Hepatocyte (in vitro differentiated cells): Measurements from ENCODE around the gene CRADD. TPM values are rescaled to one million over a fixed set of nuclear protein-coding genes. Genes with fewer than 3 reads are reported as not detected.
"Not testable (repeated sequence)": the region's sequence is repeated elsewhere in the genome, so short reads cannot be mapped to it uniquely, and the experiment has no call there.

ENCODE experiments used
- DNase-seq: peaks from one replicate; pipeline ENCODE4 v3.0.0-alpha.2; 2016; ENCODE audit warnings: low spot score
- H2AFZ ChIP-seq: fragments of 200-600 bp; sonication (generic); 2 replicates; pipeline ENCODE4 v1.6.0; 2016; ENCODE audit warnings: antibody characterized with exemption, mild to moderate bottlenecking
- H3K27ac ChIP-seq: fragments of 200-600 bp; sonication (generic); 2 replicates; pipeline ENCODE4 v1.5.1; 2016; ENCODE audit warnings: mild to moderate bottlenecking
- H3K27me3 ChIP-seq: fragments of 200-600 bp; sonication (generic); 2 replicates; pipeline ENCODE4 v1.6.1; 2016
- H3K36me3 ChIP-seq: fragments of 200-600 bp; sonication (generic); replicated peaks from 2 replicates; pipeline ENCODE4 v1.5.1; 2016; ENCODE audit warnings: low read depth; ENCODE audit not compliant: insufficient read depth
- H3K4me1 ChIP-seq: fragments of 200-600 bp; sonication (generic); 2 replicates; pipeline ENCODE4 v1.5.1; 2016; ENCODE audit warnings: mild to moderate bottlenecking, moderate library complexity; ENCODE audit not compliant: insufficient read depth
- H3K4me2 ChIP-seq: fragments of 200-600 bp; sonication (generic); 2 replicates; pipeline ENCODE4 v1.6.0; 2016
- H3K4me3 ChIP-seq: fragments of 200-600 bp; sonication (generic); 2 replicates; pipeline ENCODE4 v1.5.1; 2016; ENCODE audit warnings: mild to moderate bottlenecking
- H3K79me2 ChIP-seq: fragments of 200-600 bp; sonication (generic); 2 replicates; pipeline ENCODE4 v1.6.0; 2017; ENCODE audit warnings: mild to moderate bottlenecking
- H3K9me2 ChIP-seq: fragments of 200-600 bp; sonication (generic); replicated peaks from 2 replicates; pipeline ENCODE4 v1.6.0; 2017; ENCODE audit warnings: mild to moderate bottlenecking; ENCODE audit not compliant: insufficient read depth
- H3K9me3 ChIP-seq: fragments of 200-600 bp; sonication (generic); 2 replicates; pipeline ENCODE4 v1.5.1; 2016; ENCODE audit warnings: low read depth, mild to moderate bottlenecking
- H4K20me1 ChIP-seq: fragments of 200-600 bp; sonication (generic); 2 replicates; pipeline ENCODE4 v1.6.0; 2016; ENCODE audit warnings: mild to moderate bottlenecking; ENCODE audit not compliant: insufficient read depth, poor library complexity, severe bottlenecking
- EZH2 ChIP-seq: fragments of 200-600 bp; sonication (generic); IDR thresholded peaks from 2 replicates; pipeline ENCODE4 v1.6.1; 2016; ENCODE audit warnings: antibody characterized with exemption, mild to moderate bottlenecking, borderline replicate concordance
- EZH2phosphoT487 ChIP-seq: fragments of 200-600 bp; sonication (generic); IDR thresholded peaks from one replicate; pipeline ENCODE4 v1.6.1; 2018; ENCODE audit warnings: antibody characterized with exemption, mild to moderate bottlenecking, low read depth, moderate library complexity; ENCODE audit not compliant: unreplicated experiment, severe bottlenecking
- WGBS: methylation state at CpG from one replicate; pipeline ENCODE4 v1.1.6; 2016; ENCODE audit warnings: low lambda C conversion rate; ENCODE audit errors: missing lambda C conversion rate; 5-methylcytosine and 5-hydroxymethylcytosine counted together
- polyA plus RNA-seq: library from polyadenylated mRNA; unstranded; fragments of >200 nt; fragmentation: Nextera tagmentation; extraction: Ambion mirVana; gene quantifications from 2 replicates; pipeline ENCODE4 v1.2.1, GENCODE V29; 2016
- total RNA-seq: library from RNA; depleted of rRNA; stranded (reverse); fragments of >200 nt; gene quantifications from 2 replicates; pipeline ENCODE4 v1.2.3, GENCODE V29; 2014
- TF ChIP-seq, protein P1 (sequence below): fragments of 200-600 bp; sonication (generic); IDR thresholded peaks from 2 replicates; pipeline ENCODE4 v1.5.1; 2016; ENCODE audit warnings: antibody characterized with exemption, mild to moderate bottlenecking; ENCODE audit not compliant: poor library complexity

CRADD gene
- total and polyA plus RNA-seq, 2 experiments from 2014 or later, result 19.5 to 27.3 TPM

DNA sequence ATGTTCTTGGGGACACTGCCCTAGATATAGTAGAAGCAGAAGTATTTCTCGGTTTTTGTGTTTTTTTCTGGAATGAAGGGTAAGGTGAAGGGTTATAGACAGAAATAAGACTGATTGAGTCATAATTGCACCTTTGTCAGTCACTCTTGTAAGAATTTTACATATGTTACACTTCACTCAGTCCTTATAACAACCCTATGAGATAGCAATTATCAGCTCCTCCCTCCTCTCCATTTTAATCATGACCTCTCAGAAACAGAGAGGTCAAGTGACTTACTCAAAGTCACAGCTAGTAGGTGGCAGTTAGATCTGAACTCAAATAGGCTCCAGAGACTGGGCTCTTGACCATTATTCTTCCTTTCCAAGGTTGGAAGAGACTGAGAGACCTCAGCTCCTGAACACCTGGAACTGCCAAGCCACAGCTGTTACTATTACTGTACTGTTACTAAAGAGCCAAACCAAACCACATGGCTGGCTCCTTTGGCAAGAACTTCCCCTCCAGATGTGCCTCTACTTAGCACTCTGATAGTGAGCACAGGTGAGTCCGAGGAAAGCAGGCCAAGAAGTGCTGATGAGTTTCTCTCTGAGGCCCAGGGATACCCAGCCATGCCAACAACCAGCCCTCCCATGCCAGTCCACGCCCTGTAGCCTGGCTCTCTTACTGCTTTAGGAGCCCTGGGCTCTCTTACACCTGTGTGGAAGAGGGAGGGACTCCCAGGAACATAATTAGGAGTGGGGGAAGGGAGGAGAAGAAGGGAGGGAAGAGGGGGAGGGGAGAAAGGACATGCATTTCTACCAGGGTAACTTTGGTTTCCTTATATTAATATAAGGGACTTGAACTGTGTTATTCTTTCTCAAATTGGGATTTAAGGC lies 121.3 kb downstream of the CRADD start:
- H3K27ac ChIP-seq, result no peak overlapping the region
- H2AFZ ChIP-seq, result no peak overlapping the region
- no peak overlapping the region for H3K4me2 ChIP-seq
- no peaks in the 10 kb centered on the region for H3K27me3 ChIP-seq
- H3K9me2 ChIP-seq, result no peaks in the 10 kb centered on the region
- no peaks in the 10 kb centered on the region for H3K79me2 ChIP-seq
- H3K36me3 ChIP-seq, result no peaks in the 10 kb centered on the region
- H3K4me3 ChIP-seq, result no peak overlapping the region
- WGBS, result 88% methylated on average over 3 of the region's 3 CpGs
- TF ChIP-seq EZH2phosphoT487, result no peak
- no peaks in the 10 kb centered on the region for H4K20me1 ChIP-seq
- DNase-seq, result no peak
- no peaks in the 10 kb centered on the region for H3K9me3 ChIP-seq
- peaks cover 5% of the 10 kb centered on the region for H3K4me1 ChIP-seq

DNA sequence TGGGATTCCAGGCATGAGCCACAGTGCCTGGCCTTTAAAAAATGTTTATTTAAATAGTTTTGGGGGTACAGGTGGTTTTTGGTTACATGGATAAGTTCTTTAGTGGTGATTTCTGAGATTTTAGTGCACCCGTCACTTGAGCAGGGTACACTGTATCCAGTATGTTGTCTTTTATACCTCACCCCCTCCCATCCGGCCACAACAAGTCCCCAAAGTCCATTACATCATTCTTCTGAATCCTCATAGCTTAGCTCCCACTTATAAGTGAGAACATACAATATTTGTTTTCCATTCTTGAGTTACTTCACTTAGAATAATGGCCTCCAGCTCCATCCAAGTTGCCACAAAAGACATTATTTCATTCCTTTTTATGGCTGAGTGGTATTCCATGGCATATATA lies 124.5 kb downstream of the CRADD start:
- not testable (repeated sequence) for H3K4me3 ChIP-seq
- peak overlapping the region; percentile 77 for H3K27ac ChIP-seq

GRCh38 chr12:93802293-93802692 lies 125.1 kb downstream of the CRADD start:
- H4K20me1 ChIP-seq, result no peaks in the 10 kb centered on the region
- peaks cover 12% of the 10 kb centered on the region for H3K4me1 ChIP-seq
- TF ChIP-seq, protein P1, sequence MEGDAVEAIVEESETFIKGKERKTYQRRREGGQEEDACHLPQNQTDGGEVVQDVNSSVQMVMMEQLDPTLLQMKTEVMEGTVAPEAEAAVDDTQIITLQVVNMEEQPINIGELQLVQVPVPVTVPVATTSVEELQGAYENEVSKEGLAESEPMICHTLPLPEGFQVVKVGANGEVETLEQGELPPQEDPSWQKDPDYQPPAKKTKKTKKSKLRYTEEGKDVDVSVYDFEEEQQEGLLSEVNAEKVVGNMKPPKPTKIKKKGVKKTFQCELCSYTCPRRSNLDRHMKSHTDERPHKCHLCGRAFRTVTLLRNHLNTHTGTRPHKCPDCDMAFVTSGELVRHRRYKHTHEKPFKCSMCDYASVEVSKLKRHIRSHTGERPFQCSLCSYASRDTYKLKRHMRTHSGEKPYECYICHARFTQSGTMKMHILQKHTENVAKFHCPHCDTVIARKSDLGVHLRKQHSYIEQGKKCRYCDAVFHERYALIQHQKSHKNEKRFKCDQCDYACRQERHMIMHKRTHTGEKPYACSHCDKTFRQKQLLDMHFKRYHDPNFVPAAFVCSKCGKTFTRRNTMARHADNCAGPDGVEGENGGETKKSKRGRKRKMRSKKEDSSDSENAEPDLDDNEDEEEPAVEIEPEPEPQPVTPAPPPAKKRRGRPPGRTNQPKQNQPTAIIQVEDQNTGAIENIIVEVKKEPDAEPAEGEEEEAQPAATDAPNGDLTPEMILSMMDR, result no peak
- no peak for TF ChIP-seq EZH2phosphoT487
- no peak for TF ChIP-seq EZH2
- H3K27me3 ChIP-seq, result no peaks in the 10 kb centered on the region
- H3K9me2 ChIP-seq, result no peaks in the 10 kb centered on the region
- DNase-seq, result no peak
- no peaks in the 10 kb centered on the region for H3K9me3 ChIP-seq
- H2AFZ ChIP-seq, result no peak overlapping the region
- no peaks in the 10 kb centered on the region for H3K36me3 ChIP-seq
- WGBS, result 79% methylated on average over 2 of the region's 2 CpGs
- H3K27ac ChIP-seq, result peak overlapping the region; percentile 77
- no peak overlapping the region for H3K4me3 ChIP-seq
- peak overlapping the region; percentile 29 for H3K4me2 ChIP-seq
- H3K79me2 ChIP-seq, result no peaks in the 10 kb centered on the region

More for the DNA sequence above, 124.5 kb downstream of the CRADD start:
- not testable (repeated sequence) for H3K9me2 ChIP-seq, H3K79me2 ChIP-seq, H2AFZ ChIP-seq, H3K36me3 ChIP-seq, H3K27me3 ChIP-seq, DNase-seq, H3K4me2 ChIP-seq, H4K20me1 ChIP-seq, H3K9me3 ChIP-seq
- 88% methylated on average over 2 of the region's 2 CpGs for WGBS
- peaks cover 12% of the 10 kb centered on the region for H3K4me1 ChIP-seq

GRCh38 chr12:93802698-93803423 lies 125.7 kb downstream of the CRADD start:
- Histone ChIP-seq H3K4me3 (no peak overlapping the region), H2AFZ (no peak overlapping the region), H3K9me2 (no peaks in the 10 kb centered on the region), H3K27me3 (no peaks in the 10 kb centered on the region), H4K20me1 (no peaks in the 10 kb centered on the region), H3K9me3 (no peaks in the 10 kb centered on the region), H3K4me2 (peak overlapping the region; percentile 29), H3K36me3 (no peaks in the 10 kb centered on the region), H3K27ac (peak overlapping the region; percentile 77), H3K79me2 (no peaks in the 10 kb centered on the region), H3K4me1 (peaks cover 12% of the 10 kb centered on the region)
- no peak for DNase-seq
- no peak for TF ChIP-seq EZH2
- TF ChIP-seq, protein P1, result peak; percentile 32
- WGBS, result 90% methylated on average over 2 of the region's 2 CpGs
